Measurements from ENCODE around the gene ELMO1. TPM values are rescaled to one million over a fixed set of nuclear protein-coding genes. Genes with fewer than 3 reads are reported as not detected.

ELMO1 gene
- total RNA-seq, 1 experiment from 2014 or later = not detected

DNA sequence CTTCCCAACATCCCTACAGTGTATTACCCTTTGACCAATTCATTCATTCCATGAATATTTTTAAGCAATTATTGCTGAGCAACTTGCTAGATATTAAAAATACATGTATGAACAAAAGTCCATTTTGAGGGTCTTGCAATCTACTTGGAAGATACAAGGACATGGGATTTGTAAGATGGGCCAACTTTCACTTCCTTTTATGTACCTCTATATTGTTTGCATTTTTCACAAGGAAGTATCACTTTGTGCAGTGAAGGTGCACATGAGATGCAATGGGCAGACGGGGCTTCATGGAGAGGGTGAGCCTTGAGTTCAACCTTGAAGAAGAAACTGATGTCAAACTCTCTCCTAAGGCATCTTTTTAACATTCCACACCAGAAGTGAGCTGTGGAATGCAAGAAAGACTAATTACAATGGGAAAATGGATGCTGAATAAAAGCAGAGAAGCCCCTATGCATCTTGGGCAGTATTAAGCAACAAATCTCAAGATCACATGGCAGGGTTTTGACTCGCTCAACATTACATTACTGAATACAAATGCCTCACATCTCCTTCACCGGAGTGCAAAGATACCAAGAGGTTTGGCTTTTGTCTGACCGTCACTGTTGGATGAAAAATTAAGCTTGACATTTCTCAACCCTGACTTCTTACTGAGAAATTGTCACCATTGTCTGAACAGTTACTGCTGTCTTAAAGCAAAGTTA is 341.5 kb downstream of the ELMO1 start:
- no peaks in the 10 kb centered on the region for H3K36me3 ChIP-seq (ENCODE audit: low read depth, low read length)
- no peaks in the 10 kb centered on the region for H3K9me2 ChIP-seq (replicated peaks; ENCODE audit: low read length)
- H3K9ac ChIP-seq (ENCODE audit: low read length) = no peak overlapping the region
- no peaks in the 10 kb centered on the region for H3K27me3 ChIP-seq (ENCODE audit: low read length)
- H3K79me2 ChIP-seq (ENCODE audit: low read length) = no peaks in the 10 kb centered on the region
- H4K20me1 ChIP-seq (ENCODE audit: low read length) = no peaks in the 10 kb centered on the region
- no peaks in the 10 kb centered on the region for H3F3A ChIP-seq (ENCODE audit: low read length, unreplicated experiment)
- no peak overlapping the region for H3K4me3 ChIP-seq (ENCODE audit: low read length)
- ChIA-PET POLR2A (ENCODE audit: unreplicated experiment) (no interaction called here), CTCF (no interaction called here)
- TF ChIP-seq EZH2 (IDR thresholded peaks at IDR 0.05; ENCODE audit: low read length, unreplicated experiment) (no peak), EZH2phosphoT487 (IDR thresholded peaks at IDR 0.05; ENCODE audit: borderline replicate concordance, low read length) (no peak)
- TF ChIP-seq, protein P1, sequence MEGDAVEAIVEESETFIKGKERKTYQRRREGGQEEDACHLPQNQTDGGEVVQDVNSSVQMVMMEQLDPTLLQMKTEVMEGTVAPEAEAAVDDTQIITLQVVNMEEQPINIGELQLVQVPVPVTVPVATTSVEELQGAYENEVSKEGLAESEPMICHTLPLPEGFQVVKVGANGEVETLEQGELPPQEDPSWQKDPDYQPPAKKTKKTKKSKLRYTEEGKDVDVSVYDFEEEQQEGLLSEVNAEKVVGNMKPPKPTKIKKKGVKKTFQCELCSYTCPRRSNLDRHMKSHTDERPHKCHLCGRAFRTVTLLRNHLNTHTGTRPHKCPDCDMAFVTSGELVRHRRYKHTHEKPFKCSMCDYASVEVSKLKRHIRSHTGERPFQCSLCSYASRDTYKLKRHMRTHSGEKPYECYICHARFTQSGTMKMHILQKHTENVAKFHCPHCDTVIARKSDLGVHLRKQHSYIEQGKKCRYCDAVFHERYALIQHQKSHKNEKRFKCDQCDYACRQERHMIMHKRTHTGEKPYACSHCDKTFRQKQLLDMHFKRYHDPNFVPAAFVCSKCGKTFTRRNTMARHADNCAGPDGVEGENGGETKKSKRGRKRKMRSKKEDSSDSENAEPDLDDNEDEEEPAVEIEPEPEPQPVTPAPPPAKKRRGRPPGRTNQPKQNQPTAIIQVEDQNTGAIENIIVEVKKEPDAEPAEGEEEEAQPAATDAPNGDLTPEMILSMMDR (conservative IDR thresholded peaks at IDR 0.05; ENCODE audit: low read depth, low read length) = no peak
- H3K9me3 ChIP-seq (ENCODE audit: low read length) = no peaks in the 10 kb centered on the region
- DNase-seq (no peak), ATAC-seq (no peak)
- intact Hi-C loops (cut with micrococcal nuclease) = no loop called here
- H3K4me1 ChIP-seq (ENCODE audit: insufficient read depth, low read length) = no peaks in the 10 kb centered on the region
- no TSS peak for BruUV-seq (replicated peaks)
- H3K27ac ChIP-seq (ENCODE audit: low read length) = no peak overlapping the region
- no peak overlapping the region for H3K4me2 ChIP-seq (ENCODE audit: low read length)
- H2AFZ ChIP-seq (ENCODE audit: low read length) = no peak overlapping the region

DNA sequence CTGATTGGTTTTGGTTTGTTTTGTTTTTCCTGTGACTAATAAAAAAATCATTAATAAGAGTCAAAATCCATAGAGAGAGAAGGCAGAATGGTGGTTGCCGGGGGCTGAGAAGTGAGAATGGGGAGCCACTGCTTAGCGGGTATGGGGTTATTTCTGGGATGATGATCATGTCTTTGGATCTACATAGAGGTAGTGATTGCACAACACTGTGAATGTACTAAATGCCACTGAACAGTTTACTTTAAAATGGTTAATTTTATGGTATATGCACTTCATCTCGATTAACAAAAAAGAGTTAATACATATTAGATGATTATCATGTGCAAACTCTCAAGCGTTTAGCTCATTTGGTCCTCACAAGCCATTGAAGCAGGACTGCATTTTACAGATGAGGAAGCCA is 342.9 kb downstream of the ELMO1 start:
- ATAC-seq (no peak), DNase-seq (no peak)
- ChIA-PET POLR2A (ENCODE audit: unreplicated experiment) (no interaction called here), CTCF (no interaction called here)
- no peak overlapping the region for H3K4me3 ChIP-seq (ENCODE audit: low read length)
- no peaks in the 10 kb centered on the region for H3K9me2 ChIP-seq (replicated peaks; ENCODE audit: low read length)
- no peaks in the 10 kb centered on the region for H3K9me3 ChIP-seq (ENCODE audit: low read length)
- no peaks in the 10 kb centered on the region for H4K20me1 ChIP-seq (ENCODE audit: low read length)
- H3F3A ChIP-seq (ENCODE audit: low read length, unreplicated experiment) = no peaks in the 10 kb centered on the region
- H3K36me3 ChIP-seq (ENCODE audit: low read depth, low read length) = no peaks in the 10 kb centered on the region
- no peak overlapping the region for H3K9ac ChIP-seq (ENCODE audit: low read length)
- no peak overlapping the region for H3K27ac ChIP-seq (ENCODE audit: low read length)
- no peaks in the 10 kb centered on the region for H3K79me2 ChIP-seq (ENCODE audit: low read length)
- no peak overlapping the region for H3K4me2 ChIP-seq (ENCODE audit: low read length)
- H3K4me1 ChIP-seq (ENCODE audit: insufficient read depth, low read length) = no peaks in the 10 kb centered on the region
- H2AFZ ChIP-seq (ENCODE audit: low read length) = no peak overlapping the region
- H3K27me3 ChIP-seq (ENCODE audit: low read length) = no peaks in the 10 kb centered on the region
- TF ChIP-seq, protein P1 (conservative IDR thresholded peaks at IDR 0.05; ENCODE audit: low read depth, low read length) = no peak
- TF ChIP-seq EZH2phosphoT487 (IDR thresholded peaks at IDR 0.05; ENCODE audit: borderline replicate concordance, low read length) (no peak), EZH2 (IDR thresholded peaks at IDR 0.05; ENCODE audit: low read length, unreplicated experiment) (no peak)
- intact Hi-C loops (cut with micrococcal nuclease) = no loop called here
- BruUV-seq (replicated peaks) = no TSS peak

DNA sequence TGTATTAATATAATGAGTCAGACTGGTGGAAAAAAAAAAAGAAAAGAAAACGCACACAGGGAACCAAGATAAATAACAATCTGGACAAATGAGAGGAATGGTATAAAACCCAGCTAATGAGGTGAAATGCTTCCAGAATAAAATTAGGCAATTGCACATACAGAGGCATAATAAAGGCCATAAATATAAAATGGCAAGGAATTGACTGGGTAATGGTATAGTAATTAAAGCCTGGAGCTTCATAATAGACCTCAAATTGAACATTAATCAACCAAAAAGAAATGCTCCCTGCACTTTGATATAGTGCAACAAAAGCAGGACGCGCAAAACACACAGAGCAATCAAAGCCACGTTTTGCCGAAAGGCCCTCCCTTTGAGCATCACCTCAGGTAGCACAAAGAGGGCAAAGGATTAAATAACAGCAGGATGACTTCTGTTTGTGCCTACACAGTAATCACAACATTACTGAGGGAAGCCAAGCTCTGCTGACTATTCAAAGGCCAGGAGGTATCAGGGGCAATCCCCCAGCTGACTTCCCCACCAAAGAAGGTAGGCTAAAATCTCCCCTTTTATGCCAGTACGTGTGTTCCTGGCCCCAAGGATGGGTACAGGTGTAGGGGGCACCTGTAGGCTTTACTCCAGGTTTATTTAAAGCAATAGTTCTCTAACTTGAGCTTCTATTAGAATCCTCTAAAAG is 343.7 kb downstream of the ELMO1 start:
- ATAC-seq (no peak), DNase-seq (no peak)
- Histone ChIP-seq H3K36me3 (ENCODE audit: low read depth, low read length) (no peaks in the 10 kb centered on the region), H3K27me3 (ENCODE audit: low read length) (no peaks in the 10 kb centered on the region), H4K20me1 (ENCODE audit: low read length) (no peaks in the 10 kb centered on the region), H3K27ac (ENCODE audit: low read length) (no peak overlapping the region), H3K9me2 (replicated peaks; ENCODE audit: low read length) (no peaks in the 10 kb centered on the region), H3K4me1 (ENCODE audit: insufficient read depth, low read length) (no peaks in the 10 kb centered on the region), H3K79me2 (ENCODE audit: low read length) (no peaks in the 10 kb centered on the region), H3K9me3 (ENCODE audit: low read length) (no peaks in the 10 kb centered on the region), H3K9ac (ENCODE audit: low read length) (no peak overlapping the region), H2AFZ (ENCODE audit: low read length) (no peak overlapping the region), H3K4me2 (ENCODE audit: low read length) (no peak overlapping the region), H3K4me3 (ENCODE audit: low read length) (no peak overlapping the region), H3F3A (ENCODE audit: low read length, unreplicated experiment) (no peaks in the 10 kb centered on the region)
- CTCF ChIA-PET = no interaction called here
- TF ChIP-seq EZH2phosphoT487 (IDR thresholded peaks at IDR 0.05; ENCODE audit: borderline replicate concordance, low read length) (no peak), EZH2 (IDR thresholded peaks at IDR 0.05; ENCODE audit: low read length, unreplicated experiment) (no peak)
- TF ChIP-seq, protein P1 (conservative IDR thresholded peaks at IDR 0.05; ENCODE audit: low read depth, low read length) = no peak
- POLR2A ChIA-PET (ENCODE audit: unreplicated experiment) = no interaction called here
- intact Hi-C loops (cut with micrococcal nuclease) = no loop called here
- no TSS peak for BruUV-seq (replicated peaks)
